ENCODE data around the gene SLC6A12. TPM values are rescaled to one million over a fixed set of nuclear protein-coding genes. Genes with fewer than 3 reads are reported as not detected.

Gene SLC6A12
- total RNA-seq, 2 experiments from 2014 or later: not detected

DNA sequence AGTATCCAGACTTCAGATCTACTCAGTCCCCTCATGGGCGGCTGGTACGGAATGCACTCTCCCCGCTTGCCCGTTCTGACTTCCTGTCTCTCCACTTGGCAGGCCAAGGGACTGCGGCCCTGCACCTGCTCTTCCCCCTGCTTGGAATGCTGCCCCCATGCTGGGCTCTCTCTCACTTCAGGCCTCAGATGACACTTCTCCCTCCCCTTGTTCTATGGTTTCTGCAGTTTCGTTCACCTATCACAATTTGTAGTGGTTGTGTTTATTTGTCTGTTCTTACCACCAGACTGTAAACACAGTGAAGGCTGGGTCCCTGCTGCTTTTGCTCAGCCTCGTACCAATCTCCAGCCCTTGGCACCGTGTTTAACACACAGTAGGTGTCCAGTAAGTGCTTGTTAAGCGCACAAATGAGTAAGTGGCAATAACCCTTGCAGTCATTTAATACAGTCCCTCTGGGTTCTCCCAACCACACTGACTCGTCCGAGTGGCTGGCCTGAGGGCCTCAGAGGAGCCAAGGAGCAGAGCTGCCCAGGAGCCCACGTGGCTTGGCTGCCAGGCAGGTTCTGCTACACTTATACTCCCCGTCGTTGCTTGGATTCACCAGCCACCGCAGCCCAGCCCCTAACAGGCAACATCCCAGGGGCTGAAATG is 11.8 kb downstream of the SLC6A12 start:
- Mint-ChIP-seq H3K9me3 (ENCODE audit: insufficient read depth) (no peaks in the 10 kb centered on the region), H3K4me3 (no peak overlapping the region), H3K27ac (no peak overlapping the region), H3K4me1 (ENCODE audit: low read depth) (no peaks in the 10 kb centered on the region), H3K36me3 (ENCODE audit: low read depth) (no peaks in the 10 kb centered on the region), H3K27me3 (ENCODE audit: low read depth) (peaks cover 36% of the 10 kb centered on the region)
- ChIA-PET POLR2A (no interaction called here), CTCF (no interaction called here)
- DNase-seq: no peak
- no peak for ATAC-seq

DNA sequence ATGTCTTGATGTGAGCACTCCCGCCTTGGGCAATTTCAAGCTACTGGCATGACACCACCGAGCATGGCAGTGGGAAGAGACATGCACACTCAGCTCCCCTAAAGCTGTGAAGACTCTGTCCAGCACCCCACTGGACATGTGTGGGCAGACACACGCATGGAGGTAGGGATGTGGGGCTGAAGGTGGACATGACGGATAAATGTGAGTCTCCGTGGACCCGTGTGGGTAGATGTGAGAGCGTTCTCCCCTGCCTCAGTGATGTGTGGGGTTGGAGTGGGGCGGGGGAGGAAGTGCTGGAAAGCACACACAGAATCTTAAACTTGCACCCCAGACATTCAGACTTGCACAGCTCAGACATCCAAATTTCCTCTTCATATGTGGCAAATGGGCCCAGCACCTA is 12.6 kb downstream of the SLC6A12 start:
- POLR2A ChIA-PET: no interaction called here
- H3K9me3 Mint-ChIP-seq (ENCODE audit: insufficient read depth): no peaks in the 10 kb centered on the region
- no peaks in the 10 kb centered on the region for H3K4me1 Mint-ChIP-seq (ENCODE audit: low read depth)
- DNase-seq: no peak
- no peak for ATAC-seq
- CTCF ChIA-PET: interaction anchor here (1.9 kb wide), 1 partner anchor 19 kb away, joined by 10 read pairs; no protein-coding TSS in a partner anchor
- no peak overlapping the region for H3K4me3 Mint-ChIP-seq
- H3K27me3 Mint-ChIP-seq (ENCODE audit: low read depth): peaks cover 35% of the 10 kb centered on the region
- no peak overlapping the region for H3K27ac Mint-ChIP-seq
- H3K36me3 Mint-ChIP-seq (ENCODE audit: low read depth): no peaks in the 10 kb centered on the region

DNA sequence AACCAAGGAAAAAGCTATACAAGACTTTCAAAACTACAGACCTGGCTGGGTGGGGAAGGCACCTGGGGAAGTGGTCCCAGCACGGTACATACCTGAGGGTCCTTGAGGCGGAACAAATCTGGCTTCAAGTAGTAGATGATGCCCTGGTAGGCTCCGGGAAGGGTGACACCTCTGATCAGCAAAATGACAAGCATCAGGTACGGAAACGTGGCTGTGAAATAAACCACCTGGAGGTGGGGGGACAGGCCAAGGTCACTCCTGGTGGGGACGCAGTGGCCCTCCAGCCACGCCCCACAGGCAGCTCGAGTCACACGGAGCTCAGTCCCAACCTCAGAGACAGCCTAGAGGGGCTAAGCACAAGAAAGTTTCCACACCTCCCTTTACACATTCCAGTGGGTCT is 15.3 kb downstream of the SLC6A12 start:
- ATAC-seq (no peak), DNase-seq (no peak)
- ChIA-PET CTCF (no interaction called here), POLR2A (no interaction called here)
- Mint-ChIP-seq H3K4me3 (no peak overlapping the region), H3K27me3 (ENCODE audit: low read depth) (peaks cover 23% of the 10 kb centered on the region), H3K4me1 (ENCODE audit: low read depth) (no peaks in the 10 kb centered on the region), H3K9me3 (ENCODE audit: insufficient read depth) (no peaks in the 10 kb centered on the region), H3K36me3 (ENCODE audit: low read depth) (no peaks in the 10 kb centered on the region), H3K27ac (no peak overlapping the region)

GRCh38 chr12:197911-198695 is 15.9 kb downstream of the SLC6A12 start:
- DNase-seq (no peak), ATAC-seq (no peak)
- H3K4me3 Mint-ChIP-seq: no peak overlapping the region
- ChIA-PET CTCF (no interaction called here), POLR2A (no interaction called here)
- peaks cover 23% of the 10 kb centered on the region for H3K27me3 Mint-ChIP-seq (ENCODE audit: low read depth)
- H3K4me1 Mint-ChIP-seq (ENCODE audit: low read depth): no peaks in the 10 kb centered on the region
- H3K36me3 Mint-ChIP-seq (ENCODE audit: low read depth): no peaks in the 10 kb centered on the region
- no peaks in the 10 kb centered on the region for H3K9me3 Mint-ChIP-seq (ENCODE audit: insufficient read depth)
- H3K27ac Mint-ChIP-seq: no peak overlapping the region

DNA sequence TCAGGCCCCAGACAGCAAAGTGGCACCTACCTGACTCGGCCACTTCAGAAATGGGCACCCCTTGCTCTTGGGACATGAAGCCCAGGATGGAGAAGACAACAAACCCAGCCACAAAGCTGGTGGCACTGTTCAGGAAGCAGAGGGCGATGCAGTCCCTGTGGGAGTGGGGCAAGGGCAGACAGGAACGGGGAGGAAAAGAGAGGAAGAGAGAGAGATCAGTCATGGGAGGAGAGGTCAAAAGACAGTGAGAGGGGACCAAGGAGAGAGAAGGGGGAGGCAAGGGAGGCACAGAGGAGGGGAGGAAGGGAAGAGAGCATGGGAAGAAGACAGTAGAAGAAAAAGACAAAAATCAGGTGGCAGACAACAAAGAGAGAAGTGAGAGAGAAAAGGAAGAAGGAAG is 16.6 kb downstream of the SLC6A12 start:
- H3K27ac Mint-ChIP-seq: no peak overlapping the region
- peaks cover 19% of the 10 kb centered on the region for H3K27me3 Mint-ChIP-seq (ENCODE audit: low read depth)
- DNase-seq: no peak
- no peaks in the 10 kb centered on the region for H3K9me3 Mint-ChIP-seq (ENCODE audit: insufficient read depth)
- ATAC-seq: no peak
- no peaks in the 10 kb centered on the region for H3K4me1 Mint-ChIP-seq (ENCODE audit: low read depth)
- H3K36me3 Mint-ChIP-seq (ENCODE audit: low read depth): no peaks in the 10 kb centered on the region
- CTCF ChIA-PET: no interaction called here
- H3K4me3 Mint-ChIP-seq: no peak overlapping the region
- POLR2A ChIA-PET: no interaction called here

DNA sequence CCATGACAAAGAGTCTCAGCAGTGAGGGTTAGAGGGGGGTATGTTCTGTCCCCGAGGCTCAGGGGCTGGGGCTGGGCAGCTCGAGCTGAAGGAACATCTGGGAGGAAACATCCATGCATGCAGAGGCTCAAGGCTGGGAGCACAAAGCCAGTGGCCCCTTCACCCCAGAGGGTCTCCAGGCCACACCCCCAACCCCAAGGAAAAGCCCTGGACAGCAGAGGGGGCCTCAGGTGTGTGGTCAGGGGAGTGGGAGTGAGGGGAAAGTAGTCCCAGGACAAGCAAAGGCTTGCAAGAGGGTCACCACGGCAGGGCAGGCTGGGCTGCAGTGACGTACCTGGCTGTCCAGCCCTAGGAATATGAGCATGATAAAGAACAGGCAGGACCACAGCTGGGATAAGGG is 17.5 kb downstream of the SLC6A12 start:
- H3K4me1 Mint-ChIP-seq (ENCODE audit: low read depth): no peaks in the 10 kb centered on the region
- no peak overlapping the region for H3K27ac Mint-ChIP-seq
- CTCF ChIA-PET: no interaction called here
- H3K36me3 Mint-ChIP-seq (ENCODE audit: low read depth): no peaks in the 10 kb centered on the region
- H3K9me3 Mint-ChIP-seq (ENCODE audit: insufficient read depth): no peaks in the 10 kb centered on the region
- ATAC-seq (no peak), DNase-seq (no peak)
- H3K4me3 Mint-ChIP-seq: no peak overlapping the region
- peaks cover 12% of the 10 kb centered on the region for H3K27me3 Mint-ChIP-seq (ENCODE audit: low read depth)
- POLR2A ChIA-PET: no interaction called here

- Mint-ChIP-seq H3K36me3 (ENCODE audit: low read depth) (no peaks in the 10 kb centered on the region), H3K4me3 (no peak overlapping the region), H3K27ac (no peak overlapping the region), H3K4me1 (ENCODE audit: low read depth) (no peaks in the 10 kb centered on the region), H3K27me3 (ENCODE audit: low read depth) (peaks cover 7% of the 10 kb centered on the region), H3K9me3 (ENCODE audit: insufficient read depth) (no peaks in the 10 kb centered on the region)
- POLR2A ChIA-PET: no interaction called here
- CTCF ChIA-PET: no interaction called here
- no peak for DNase-seq
- no peak for ATAC-seq
These were observed 18.0 kb downstream of the SLC6A12 start for GRCh38 chr12:195951-196350.

- no peak overlapping the region for H3K27ac Mint-ChIP-seq
- ATAC-seq (no peak), DNase-seq (no peak)
- H3K9me3 Mint-ChIP-seq (ENCODE audit: insufficient read depth): no peaks in the 10 kb centered on the region
- no peaks in the 10 kb centered on the region for H3K4me1 Mint-ChIP-seq (ENCODE audit: low read depth)
- ChIA-PET POLR2A (no interaction called here), CTCF (no interaction called here)
- H3K36me3 Mint-ChIP-seq (ENCODE audit: low read depth): no peaks in the 10 kb centered on the region
- H3K4me3 Mint-ChIP-seq: no peak overlapping the region
- H3K27me3 Mint-ChIP-seq (ENCODE audit: low read depth): peaks cover 7% of the 10 kb centered on the region
These were observed 18.8 kb downstream of the SLC6A12 start for GRCh38 chr12:195156-195555.

GRCh38 chr12:194276-194675 is 19.7 kb downstream of the SLC6A12 start:
- Mint-ChIP-seq H3K27ac (no peak overlapping the region), H3K4me3 (no peak overlapping the region), H3K9me3 (ENCODE audit: insufficient read depth) (no peaks in the 10 kb centered on the region), H3K4me1 (ENCODE audit: low read depth) (peaks cover 2% of the 10 kb centered on the region), H3K36me3 (ENCODE audit: low read depth) (no peaks in the 10 kb centered on the region), H3K27me3 (ENCODE audit: low read depth) (peaks cover 9% of the 10 kb centered on the region)
- ATAC-seq: no peak
- ChIA-PET POLR2A (no interaction called here), CTCF (no interaction called here)
- DNase-seq: no peak

DNA sequence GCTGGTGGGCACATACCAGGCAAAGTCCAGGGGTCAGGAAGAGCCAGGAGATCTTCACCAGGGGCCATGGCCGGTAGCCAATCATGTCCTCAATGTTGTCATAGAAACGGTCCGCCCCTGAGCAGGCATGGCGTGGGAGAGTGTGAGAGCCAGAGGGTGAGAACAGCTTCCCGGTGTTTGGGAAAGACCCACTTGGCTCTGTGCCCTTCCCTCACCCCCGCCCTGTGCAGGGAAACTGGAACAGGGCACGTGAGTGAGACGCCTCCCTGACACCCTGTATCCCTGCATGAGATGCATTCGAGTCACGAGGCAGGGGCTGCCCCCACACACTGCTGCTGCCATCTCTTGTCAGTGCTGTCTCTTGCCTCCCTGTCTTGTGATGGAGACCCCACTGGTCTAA is 20.7 kb downstream of the SLC6A12 start:
- no peak overlapping the region for H3K27ac Mint-ChIP-seq
- peaks cover 4% of the 10 kb centered on the region for H3K4me1 Mint-ChIP-seq (ENCODE audit: low read depth)
- ChIA-PET POLR2A (no interaction called here), CTCF (no interaction called here)
- ATAC-seq: no peak
- H3K4me3 Mint-ChIP-seq: no peak overlapping the region
- no peaks in the 10 kb centered on the region for H3K36me3 Mint-ChIP-seq (ENCODE audit: low read depth)
- DNase-seq: no peak
- peaks cover 6% of the 10 kb centered on the region for H3K27me3 Mint-ChIP-seq (ENCODE audit: low read depth)
- H3K9me3 Mint-ChIP-seq (ENCODE audit: insufficient read depth): no peaks in the 10 kb centered on the region

DNA sequence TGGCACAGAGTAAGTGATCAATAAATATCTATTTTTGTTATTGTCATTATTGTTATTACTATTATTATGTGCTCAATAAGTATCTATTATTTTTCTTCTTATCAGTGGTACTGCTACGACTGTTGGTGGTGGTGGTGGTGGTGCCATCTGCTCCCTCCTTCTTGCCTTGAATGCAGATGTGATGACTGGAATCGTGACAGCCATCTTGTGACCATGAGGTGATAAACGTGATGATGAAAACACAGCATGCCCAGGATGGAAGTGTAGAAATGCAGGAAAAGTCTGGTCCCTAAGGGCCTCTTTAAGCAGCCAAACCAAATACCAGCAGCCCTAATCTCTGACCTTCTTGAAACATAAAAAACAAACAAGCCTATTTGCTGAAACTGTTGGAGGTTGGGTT is 22.4 kb downstream of the SLC6A12 start:
- no peaks in the 10 kb centered on the region for H3K9me3 Mint-ChIP-seq (ENCODE audit: insufficient read depth)
- POLR2A ChIA-PET: no interaction called here
- no peaks in the 10 kb centered on the region for H3K36me3 Mint-ChIP-seq (ENCODE audit: low read depth)
- DNase-seq: no peak
- peaks cover 4% of the 10 kb centered on the region for H3K4me1 Mint-ChIP-seq (ENCODE audit: low read depth)
- no peak overlapping the region for H3K27ac Mint-ChIP-seq
- no peak overlapping the region for H3K4me3 Mint-ChIP-seq
- CTCF ChIA-PET: no interaction called here
- peaks cover 3% of the 10 kb centered on the region for H3K27me3 Mint-ChIP-seq (ENCODE audit: low read depth)
- ATAC-seq: no peak

DNA sequence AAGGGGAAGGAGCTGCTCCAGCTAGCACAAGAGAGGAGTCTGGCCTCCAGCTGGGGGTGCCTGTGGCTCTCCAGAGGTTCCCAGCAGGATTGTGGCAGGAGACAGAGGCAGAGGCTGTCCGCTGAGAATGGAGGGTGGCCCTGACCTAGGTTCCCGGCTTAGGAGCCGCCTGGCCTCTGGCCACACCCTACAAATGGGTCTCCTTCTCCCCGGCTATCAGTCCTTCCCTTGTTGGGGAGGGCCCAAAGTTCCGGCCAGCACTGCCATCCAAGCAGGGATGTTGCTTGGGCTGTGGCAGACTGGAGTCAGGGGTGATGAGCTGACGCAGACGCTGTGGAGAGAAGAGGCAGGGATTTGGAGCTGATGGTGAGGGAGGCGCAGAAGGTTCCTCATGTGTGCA is 23.1 kb downstream of the SLC6A12 start:
- H3K4me3 Mint-ChIP-seq: no peak overlapping the region
- ATAC-seq (no peak), DNase-seq (no peak)
- H3K27ac Mint-ChIP-seq: no peak overlapping the region
- H3K36me3 Mint-ChIP-seq (ENCODE audit: low read depth): no peaks in the 10 kb centered on the region
- H3K4me1 Mint-ChIP-seq (ENCODE audit: low read depth): peaks cover 4% of the 10 kb centered on the region
- ChIA-PET CTCF (no interaction called here), POLR2A (no interaction called here)
- H3K27me3 Mint-ChIP-seq (ENCODE audit: low read depth): peaks cover 3% of the 10 kb centered on the region
- no peaks in the 10 kb centered on the region for H3K9me3 Mint-ChIP-seq (ENCODE audit: insufficient read depth)

DNA sequence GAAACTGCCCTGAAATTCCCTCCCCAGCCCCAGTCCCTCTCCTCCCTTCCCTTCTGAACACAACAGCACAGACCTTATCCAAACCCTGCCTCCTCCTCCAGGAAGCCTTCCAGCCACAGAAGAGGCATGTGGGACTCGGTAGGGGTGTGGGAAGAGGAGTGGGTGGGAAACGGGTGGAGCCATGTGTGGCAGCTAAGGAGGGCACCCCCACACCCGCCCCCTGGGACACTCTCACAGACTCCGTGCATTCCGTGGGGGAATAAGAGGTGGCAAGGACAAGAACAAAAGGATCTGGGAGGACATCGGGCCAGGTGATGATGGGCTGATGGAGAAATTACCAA is 24.4 kb downstream of the SLC6A12 start:
- H3K27ac Mint-ChIP-seq: no peak overlapping the region
- peaks cover 7% of the 10 kb centered on the region for H3K27me3 Mint-ChIP-seq (ENCODE audit: low read depth)
- ATAC-seq: no peak
- H3K9me3 Mint-ChIP-seq (ENCODE audit: insufficient read depth): no peaks in the 10 kb centered on the region
- CTCF ChIA-PET: interaction anchor here (1.2 kb wide), 1 partner anchor 26 kb away, joined by 6 read pairs; no protein-coding TSS in a partner anchor
- POLR2A ChIA-PET: no interaction called here
- peaks cover 4% of the 10 kb centered on the region for H3K4me1 Mint-ChIP-seq (ENCODE audit: low read depth)
- H3K36me3 Mint-ChIP-seq (ENCODE audit: low read depth): no peaks in the 10 kb centered on the region
- no peak for DNase-seq
- no peak overlapping the region for H3K4me3 Mint-ChIP-seq

Measured in activated CD8-positive, alpha-beta T cell treated with anti-CD3 and anti-CD28 coated beads, Interleukin-2, amount 10 ng/mL, durations not matched to agents 7 days and 5 days (primary cell).